OCI-LY7 (cell line): ENCODE measurements around the gene MAPT. TPM values are rescaled to one million over a fixed set of nuclear protein-coding genes. Genes with fewer than 3 reads are reported as not detected.

Experiments
- BruUV-seq: library from RNA; stranded (reverse); fragments of 400-500 nt; replicated peaks from 2 replicates; lab custom pipeline; 2021; lab: Mats Ljungman, UMichigan
- CTCF ChIA-PET: fragments of 300-600 bp; sonication (Branson Sonifier 250); formaldehyde crosslinking; loops from one replicate; lab custom pipeline; 2022; ENCODE audit warnings: antibody characterized with exemption; ENCODE audit not compliant: unreplicated experiment; lab: Charles Lee
- POLR2A ChIA-PET: fragments of 300-600 bp; sonication (Branson Sonifier 250); formaldehyde crosslinking; loops from one replicate; lab custom pipeline; 2022; ENCODE audit warnings: antibody characterized with exemption; lab: Charles Lee
- DNase-seq: peaks from one replicate; pipeline ENCODE4 v3.0.0-alpha.2; 2015; ENCODE audit warnings: low spot score
- H2AFZ ChIP-seq: fragments of 200-600 bp; sonication (generic), shearing (Covaris generic); 2 replicates; pipeline ENCODE4 v1.6.1; 2014; ENCODE audit warnings: mild to moderate bottlenecking, antibody characterized with exemption, low read length, moderate library complexity
- H3K27ac ChIP-seq: fragments of 200-600 bp; sonication (generic); 2 replicates; pipeline ENCODE4 v1.5.1; 2014; ENCODE audit warnings: mixed run types, low read depth, mild to moderate bottlenecking, moderate library complexity, low read length, inconsistent platforms; ENCODE audit not compliant: poor library complexity, severe bottlenecking
- H3K36me3 ChIP-seq: fragments of 200-600 bp; sonication (generic); 2 replicates; pipeline ENCODE4 v1.6.1; 2014; ENCODE audit warnings: mild to moderate bottlenecking, antibody characterized with exemption, low read length, moderate library complexity, mixed read lengths; ENCODE audit not compliant: insufficient read depth
- H3K4me1 ChIP-seq: fragments of 200-600 bp; sonication (generic); 2 replicates; pipeline ENCODE4 v1.5.1; 2014; ENCODE audit warnings: mild to moderate bottlenecking, low read length; ENCODE audit not compliant: insufficient read depth, poor library complexity, severe bottlenecking
- H3K4me2 ChIP-seq: fragments of 200-600 bp; sonication (generic); 2 replicates; pipeline ENCODE4 v1.6.1; 2014; ENCODE audit warnings: mild to moderate bottlenecking, low read length
- H3K4me3 ChIP-seq: fragments of 200-600 bp; sonication (generic); 2 replicates; pipeline ENCODE4 v1.5.1; 2014; ENCODE audit warnings: mild to moderate bottlenecking, low read depth, low read length; ENCODE audit not compliant: poor library complexity, severe bottlenecking
- H3K79me2 ChIP-seq: fragments of 200-600 bp; sonication (generic); 2 replicates; pipeline ENCODE4 v1.6.1; 2016; ENCODE audit warnings: low read depth, mild to moderate bottlenecking, low read length, moderate library complexity, mixed read lengths; ENCODE audit not compliant: insufficient read depth
- H3K9me2 ChIP-seq: fragments of 200-600 bp; sonication (generic); 2 replicates; pipeline ENCODE4 v1.6.1; 2016; ENCODE audit warnings: mild to moderate bottlenecking, low read length, mixed read lengths; ENCODE audit not compliant: insufficient read depth
- H3K9me3 ChIP-seq: fragments of 200-600 bp; sonication (generic); 2 replicates; pipeline ENCODE4 v1.6.1; 2014; ENCODE audit warnings: mild to moderate bottlenecking, mixed run types, low read length, mixed read lengths
- H4K20me1 ChIP-seq: fragments of 200-600 bp; sonication (generic); 2 replicates; pipeline ENCODE4 v1.6.1; 2014; ENCODE audit warnings: mild to moderate bottlenecking, antibody characterized with exemption, low read length, moderate library complexity, mixed read lengths; ENCODE audit not compliant: insufficient read depth
- CTCF ChIP-seq: fragments of 200-600 bp; sonication (generic); conservative IDR thresholded peaks from 2 replicates; pipeline ENCODE4 v1.5.1; 2014; ENCODE audit warnings: mild to moderate bottlenecking, antibody characterized with exemption, low read length, moderate library complexity, mixed read lengths
- EZH2phosphoT487 ChIP-seq: fragments of 200-600 bp; sonication (generic); IDR thresholded peaks from 2 replicates; pipeline ENCODE4 v1.6.1; 2018; ENCODE audit warnings: low read depth, borderline replicate concordance, mild to moderate bottlenecking, mixed run types, antibody characterized with exemption, low read length, moderate library complexity, mixed read lengths
- intact Hi-C: fragments of 100-400 bp; cut with micrococcal nuclease; formaldehyde crosslinking; loops from one replicate; pipeline ENCODE4 v1.10.0; 2022; ENCODE audit not compliant: unreplicated experiment
- total RNA-seq, 2 experiments: library from RNA; depleted of rRNA in 1 of 2; stranded (reverse); fragments of >200 nt in 1 of 2; shearing (Covaris generic) in 1 of 2; gene quantifications; 2 replicates each; pipeline ENCODE4 v1.2.3, GENCODE V29; 2014 to 2022

Gene MAPT
- total RNA-seq, 2 experiments from 2014 or later, result 0.44 TPM; not detected in 1

GRCh38 chr17:45983614-45984310 lies 89.4 kb downstream of the MAPT start:
- DNase-seq, result no peak
- Histone ChIP-seq H2AFZ (no peak overlapping the region), H4K20me1 (no peaks in the 10 kb centered on the region), H3K4me3 (no peak overlapping the region), H3K36me3 (no peaks in the 10 kb centered on the region), H3K27ac (no peak overlapping the region), H3K4me1 (no peaks in the 10 kb centered on the region), H3K4me2 (no peak overlapping the region), H3K9me3 (no peaks in the 10 kb centered on the region), H3K79me2 (no peaks in the 10 kb centered on the region), H3K9me2 (no peaks in the 10 kb centered on the region)
- POLR2A ChIA-PET, result no interaction called here
- BruUV-seq, result no TSS peak
- intact Hi-C loops, result no loop called here
- TF ChIP-seq CTCF (no peak), EZH2phosphoT487 (no peak)
- CTCF ChIA-PET, result no interaction called here

GRCh38 chr17:45984368-45984767 lies 90.0 kb downstream of the MAPT start:
- CTCF ChIA-PET, result no interaction called here
- Histone ChIP-seq H3K9me3 (no peaks in the 10 kb centered on the region), H3K4me1 (no peaks in the 10 kb centered on the region), H3K4me3 (no peak overlapping the region), H2AFZ (no peak overlapping the region), H3K79me2 (no peaks in the 10 kb centered on the region), H3K4me2 (no peak overlapping the region), H3K36me3 (no peaks in the 10 kb centered on the region), H4K20me1 (no peaks in the 10 kb centered on the region), H3K9me2 (no peaks in the 10 kb centered on the region), H3K27ac (no peak overlapping the region)
- TF ChIP-seq CTCF (no peak), EZH2phosphoT487 (no peak)
- intact Hi-C loops, result no loop called here
- POLR2A ChIA-PET, result no interaction called here
- no TSS peak for BruUV-seq
- DNase-seq, result no peak

- no peak overlapping the region for H3K27ac ChIP-seq
- H3K9me2 ChIP-seq, result no peaks in the 10 kb centered on the region
- TF ChIP-seq CTCF (no peak), EZH2phosphoT487 (no peak)
- intact Hi-C loops, result no loop called here
- no TSS peak for BruUV-seq
- no peaks in the 10 kb centered on the region for H3K9me3 ChIP-seq
- H3K4me1 ChIP-seq, result no peaks in the 10 kb centered on the region
- H2AFZ ChIP-seq, result no peak overlapping the region
- no peaks in the 10 kb centered on the region for H4K20me1 ChIP-seq
- ChIA-PET CTCF (no interaction called here), POLR2A (no interaction called here)
- no peaks in the 10 kb centered on the region for H3K36me3 ChIP-seq
- no peak overlapping the region for H3K4me2 ChIP-seq
- no peak overlapping the region for H3K4me3 ChIP-seq
- DNase-seq, result no peak
- H3K79me2 ChIP-seq, result no peaks in the 10 kb centered on the region
Observed at GRCh38 chr17:45985447-45985846, 91.1 kb downstream of the MAPT start.
